Fibroblast of upper back skin (primary cell): ENCODE results near the gene PLD1.
A peak's percentile ranks its signal among the peaks of the same experiment; 100 is the strongest.

Source experiments
- DNase-seq: peaks from one replicate; pipeline ENCODE4 v3.0.0-alpha.2; 2013

The PLD1 gene

DNA sequence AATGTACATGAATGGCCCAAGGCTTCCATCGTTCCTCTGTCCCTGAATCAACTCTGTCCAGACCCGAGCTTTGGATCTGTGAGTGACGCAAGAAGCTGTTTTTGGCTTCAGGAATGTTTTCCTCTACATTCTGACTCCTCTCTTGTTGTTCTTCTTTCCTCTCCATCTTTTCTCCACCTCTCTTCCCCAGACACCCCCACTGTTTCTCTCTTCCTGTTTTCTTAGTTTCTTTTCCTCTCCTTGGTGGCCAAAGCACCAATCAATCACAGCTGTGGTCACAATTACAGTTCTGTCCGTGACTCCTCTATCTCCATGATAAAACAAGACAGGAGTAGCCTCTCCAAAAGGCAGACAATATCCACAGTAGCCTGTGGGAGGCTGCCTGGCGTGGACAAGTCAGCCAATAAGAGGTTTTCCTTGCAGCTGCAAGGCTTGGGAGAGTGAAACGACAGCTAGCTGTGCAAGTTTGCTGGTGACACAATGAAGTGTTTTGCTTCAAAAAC is 28.0 kb upstream of the PLD1 start:
- DNase-seq = peak; percentile 66

- DNase-seq = no peak
Observed at GRCh38 chr3:171837698-171838097, 27.4 kb upstream of the PLD1 start.

GRCh38 chr3:171836855-171837254 is 26.6 kb upstream of the PLD1 start:
- DNase-seq = no peak

- no peak for DNase-seq
Observed at GRCh38 chr3:171835613-171836012, 25.3 kb upstream of the PLD1 start.

DNA sequence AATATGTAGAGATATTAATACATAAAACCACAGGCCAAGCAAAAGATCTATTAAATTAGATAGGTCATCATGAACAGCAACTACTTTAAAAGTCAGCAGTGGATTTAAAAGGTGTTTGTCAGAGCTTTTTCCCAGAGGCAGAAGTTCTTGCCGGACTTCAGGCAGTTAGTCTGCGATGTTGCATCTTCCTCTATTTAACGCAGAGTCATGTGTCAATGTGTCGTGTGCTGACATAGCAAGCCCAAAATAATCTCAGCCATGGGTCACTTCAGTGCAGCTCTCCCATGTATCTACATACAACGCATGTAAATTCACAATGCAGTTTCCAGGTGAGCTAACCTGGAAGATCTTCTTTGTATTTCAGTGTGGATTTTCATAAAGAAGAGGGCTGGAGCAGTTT is 24.8 kb upstream of the PLD1 start:
- DNase-seq = no peak

- DNase-seq = no peak
Observed at GRCh38 chr3:171834461-171834801, 24.1 kb upstream of the PLD1 start.

DNA sequence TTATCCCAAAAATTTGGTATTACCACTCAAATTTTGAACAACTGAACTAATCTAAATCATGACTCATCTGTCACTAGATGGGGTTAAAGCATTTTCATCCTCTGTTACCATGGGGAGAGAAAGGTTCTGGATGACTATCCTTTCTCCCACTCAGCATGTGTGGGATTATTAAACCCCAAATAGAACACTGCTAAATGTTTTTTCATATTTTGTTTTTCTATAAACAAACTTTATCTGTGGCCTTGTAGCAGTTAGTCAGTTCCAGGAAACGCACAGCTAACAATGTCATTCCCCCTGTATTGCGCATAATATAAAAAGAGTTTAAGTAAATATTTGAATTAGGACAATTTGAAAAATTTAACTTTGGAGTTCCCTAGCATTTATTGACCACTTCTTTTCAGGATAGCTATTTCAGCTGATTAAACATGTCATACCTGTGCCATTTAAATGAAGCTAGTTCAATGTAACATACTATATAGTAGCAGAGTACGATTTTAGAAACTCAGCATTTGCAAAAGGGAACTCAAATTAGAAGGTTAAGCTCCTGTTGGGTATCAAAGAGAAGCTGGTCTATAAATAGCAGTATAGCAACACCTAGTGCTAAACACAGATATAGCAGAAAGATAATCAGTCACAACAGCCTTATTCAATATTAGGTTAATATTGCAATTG is 23.6 kb upstream of the PLD1 start:
- DNase-seq = peak; percentile 52

- DNase-seq = peak; percentile 74
Observed at GRCh38 chr3:171832989-171833388, 22.7 kb upstream of the PLD1 start.

DNA sequence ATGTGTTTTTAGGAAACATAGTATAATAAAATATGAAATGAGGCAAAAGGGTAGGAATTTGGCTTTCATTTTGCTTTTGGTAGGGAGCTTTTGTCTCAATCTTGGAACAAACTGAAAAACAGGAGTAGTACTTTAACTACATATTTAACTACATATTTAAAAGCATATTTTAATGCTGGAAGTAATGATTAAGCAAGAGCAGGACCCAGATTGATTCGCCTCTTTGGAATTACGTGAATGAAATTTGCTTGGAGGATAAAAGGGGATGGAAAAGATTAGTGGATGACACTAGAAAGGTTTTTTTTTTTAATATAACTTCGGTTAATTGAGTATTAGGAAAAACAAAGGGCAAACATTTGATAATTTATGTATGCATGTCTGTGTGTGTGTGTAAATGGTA is 21.7 kb upstream of the PLD1 start:
- peak; percentile 79 for DNase-seq

DNA sequence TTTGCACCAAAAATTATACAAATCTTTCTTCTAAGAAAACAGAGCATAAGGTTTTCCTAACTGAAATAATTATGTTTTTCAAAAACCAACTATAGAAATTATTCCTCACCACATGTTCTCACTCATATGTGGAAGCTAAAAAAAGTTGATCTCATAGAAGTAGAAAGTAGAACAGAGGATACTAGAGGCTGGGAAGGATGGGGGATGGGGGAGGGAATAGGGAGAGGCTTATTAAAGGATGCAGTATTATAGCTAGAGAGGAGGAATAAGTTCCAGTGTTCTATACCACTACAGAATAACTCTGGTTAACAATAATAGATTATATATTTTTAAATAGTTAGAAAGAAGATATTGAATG is 20.2 kb upstream of the PLD1 start:
- no peak for DNase-seq

- DNase-seq = peak; percentile 80
Observed at GRCh38 chr3:171829841-171830517, 19.7 kb upstream of the PLD1 start.

DNA sequence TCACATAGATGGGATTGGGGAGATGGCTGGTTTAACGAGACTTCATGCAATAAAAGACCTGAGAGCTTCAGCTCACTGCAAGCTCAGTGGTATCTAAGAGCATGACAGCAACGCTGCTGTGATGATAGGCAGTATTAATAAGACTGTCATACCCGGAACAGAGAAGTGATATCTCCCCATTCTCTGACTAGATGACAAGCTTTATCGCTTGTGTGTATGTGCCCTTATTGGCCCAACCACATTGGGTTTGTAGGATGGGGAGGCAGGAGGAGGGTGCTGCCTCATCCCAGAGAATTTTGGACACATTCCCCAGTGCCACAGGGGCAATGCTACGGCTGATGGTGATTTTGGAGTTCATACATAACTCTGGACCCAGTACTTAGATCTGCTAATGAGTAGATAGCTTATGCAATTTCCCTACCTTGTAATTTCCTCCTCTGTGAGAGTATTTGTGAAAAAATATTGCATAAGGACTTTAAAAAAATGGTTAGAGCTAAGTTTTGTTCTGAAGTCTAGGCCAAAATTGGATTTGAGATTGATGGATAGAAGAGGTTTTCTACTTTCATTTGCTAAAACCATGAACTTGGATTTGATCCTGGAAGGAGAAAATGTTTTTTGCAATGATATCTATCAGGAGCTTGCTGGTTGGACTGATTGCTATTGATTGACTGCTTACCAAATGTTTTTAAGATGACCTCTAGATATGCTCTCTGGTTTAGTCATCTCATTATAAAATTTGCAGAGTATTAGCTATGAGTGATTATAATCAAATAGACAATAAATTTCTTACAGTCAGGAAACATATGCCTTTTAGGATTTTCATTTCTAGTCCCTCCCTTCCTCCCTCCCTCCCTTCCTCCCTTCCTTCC is 18.9 kb upstream of the PLD1 start:
- peak; percentile 61 for DNase-seq

- no peak for DNase-seq
Observed at GRCh38 chr3:171827836-171828458, 17.7 kb upstream of the PLD1 start.

DNA sequence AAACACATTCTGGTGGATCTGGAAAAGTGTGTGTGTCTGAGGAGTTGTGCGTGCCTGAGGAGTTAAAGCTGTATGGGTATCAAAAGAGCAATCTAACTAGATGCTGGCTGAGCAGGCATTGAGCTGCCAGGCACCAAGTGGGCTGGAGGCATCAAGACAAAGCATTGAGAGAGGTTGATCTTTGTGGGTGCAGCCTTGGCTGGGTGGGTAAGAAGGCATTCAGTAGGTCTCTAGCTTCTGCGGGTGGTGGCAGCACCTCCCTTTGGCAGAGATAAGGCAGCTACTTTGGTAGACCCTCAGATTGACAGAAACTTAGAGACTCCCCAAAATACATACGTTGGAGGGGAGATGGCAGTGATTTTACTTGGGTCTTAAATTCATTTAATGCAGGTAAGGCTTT is 17.1 kb upstream of the PLD1 start:
- no peak for DNase-seq

GRCh38 chr3:171825222-171825828 is 15.0 kb upstream of the PLD1 start:
- DNase-seq = peak; percentile 58

DNA sequence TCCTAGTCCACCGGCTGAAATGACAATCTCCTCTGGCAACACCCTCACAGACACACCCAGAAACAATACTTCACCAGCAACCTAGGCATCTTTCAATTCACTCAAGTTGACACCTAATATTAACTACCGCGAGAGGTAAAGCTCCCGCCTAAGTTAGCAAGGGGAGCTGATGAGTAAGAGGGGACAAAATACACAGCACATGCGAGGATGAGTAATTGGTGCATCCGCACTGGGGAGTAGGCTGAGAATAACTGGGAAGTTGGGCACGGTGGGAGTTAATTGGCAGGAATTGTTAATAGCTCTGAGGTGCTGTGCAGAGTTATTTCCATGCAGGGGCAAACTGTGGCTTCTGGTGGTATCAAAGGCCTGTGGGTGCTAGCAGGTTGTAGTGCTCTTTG is 14.5 kb upstream of the PLD1 start:
- DNase-seq = no peak

DNA sequence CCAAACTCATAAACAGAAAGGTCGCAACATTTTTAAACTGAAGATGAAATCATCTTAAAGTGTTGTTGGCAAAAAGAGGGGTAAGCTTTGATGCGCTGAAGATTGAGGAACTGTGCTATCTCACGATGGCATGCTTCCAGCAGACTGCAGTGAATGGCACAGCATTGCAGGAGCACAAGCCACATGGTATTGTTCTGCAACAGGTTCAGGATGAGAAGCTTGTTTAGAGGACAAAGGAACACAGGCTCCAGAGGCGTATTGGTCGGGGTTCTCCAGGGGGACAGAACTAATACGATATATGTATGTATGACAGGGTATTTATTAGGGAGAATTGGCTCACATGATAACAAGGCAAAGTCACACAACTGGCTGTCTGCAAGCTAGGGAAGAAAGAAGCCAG is 13.8 kb upstream of the PLD1 start:
- DNase-seq = no peak

- DNase-seq = no peak
Observed at GRCh38 chr3:171822431-171823106, 12.3 kb upstream of the PLD1 start.

DNA sequence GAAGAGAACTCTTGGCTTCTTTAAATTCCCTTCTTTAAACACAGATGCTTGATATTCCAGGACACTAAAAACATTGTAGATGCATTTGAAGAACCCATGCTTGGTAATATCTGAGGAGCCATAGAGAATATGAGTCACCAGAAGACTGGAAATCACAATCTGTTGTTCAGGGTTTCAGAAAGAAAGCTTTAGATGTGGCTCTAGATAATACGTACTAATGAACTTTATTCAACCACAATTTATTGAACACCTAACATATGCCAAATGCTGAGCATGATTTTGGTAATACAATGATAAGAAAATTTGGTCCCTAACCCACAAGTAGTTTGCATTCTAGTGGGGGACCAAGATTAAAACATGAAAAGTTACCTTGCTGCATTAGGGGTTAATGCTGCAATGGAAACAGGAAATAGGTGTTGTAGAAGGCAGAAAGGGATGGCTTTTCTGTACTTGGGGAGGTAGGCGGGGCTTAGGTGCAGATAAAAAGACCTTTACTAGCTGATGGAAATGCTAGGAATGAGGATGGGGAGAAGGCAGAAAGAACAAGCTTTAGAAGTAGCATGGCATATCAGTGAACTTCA is 11.6 kb upstream of the PLD1 start:
- no peak for DNase-seq

- no peak for DNase-seq
Observed at GRCh38 chr3:171821044-171821443, 10.8 kb upstream of the PLD1 start.

DNA sequence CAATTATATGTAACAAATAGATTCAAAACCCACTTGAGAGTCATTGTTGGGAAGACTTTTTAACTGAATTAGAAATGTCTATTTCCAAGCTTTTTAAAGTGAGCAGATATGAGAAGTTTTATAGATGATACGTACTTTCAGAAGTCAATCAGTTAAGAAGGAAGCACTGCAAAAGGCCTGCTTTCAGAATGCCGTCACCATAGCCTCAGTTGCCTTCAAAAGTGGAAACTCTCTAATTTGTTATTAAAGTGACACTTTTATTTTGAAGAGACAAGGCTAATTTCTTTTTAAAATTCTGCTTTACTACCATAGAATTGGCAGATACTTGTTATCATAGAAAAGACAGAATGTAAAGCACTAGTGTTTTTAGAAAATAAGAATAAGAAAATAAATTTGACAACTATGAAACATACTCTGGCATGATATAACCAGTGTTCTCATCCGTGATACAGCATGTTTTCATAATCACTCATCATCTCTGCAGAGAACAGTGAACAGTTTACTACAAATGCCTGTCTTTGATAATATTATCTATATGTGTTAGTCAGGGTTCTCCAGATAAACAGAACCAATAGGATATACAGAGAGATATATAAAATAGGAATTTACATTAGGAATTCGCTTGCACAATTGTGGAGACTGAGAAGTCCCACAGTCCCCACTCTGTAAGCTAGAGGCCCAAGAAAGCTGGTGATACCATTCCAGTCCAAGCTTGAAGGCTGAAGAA is 7.0 kb upstream of the PLD1 start:
- DNase-seq = no peak
